HG02840 (cell line): Measurements from ENCODE around the gene FBXL14.

ENCODE experiments used
- ATAC-seq: cut with Tn5 transposase; IDR thresholded peaks from one replicate; pipeline ENCODE4 v1.9.1; 2021; ENCODE audit warnings: mild to moderate bottlenecking, moderate library complexity, moderate number of reproducible peaks; ENCODE audit not compliant: unreplicated experiment, low FRiP score

Gene FBXL14

GRCh38 chr12:1540690-1541089, 53.7 kb downstream of the FBXL14 start:
- no peak for ATAC-seq

- ATAC-seq: no peak
Observed at GRCh38 chr12:1539135-1539534, 55.2 kb downstream of the FBXL14 start.

GRCh38 chr12:1536817-1537216, 57.6 kb downstream of the FBXL14 start:
- ATAC-seq: no peak

GRCh38 chr12:1534748-1535147, 59.6 kb downstream of the FBXL14 start:
- ATAC-seq: no peak

- ATAC-seq: peak; percentile 41
Observed at GRCh38 chr12:1533602-1534304, 60.6 kb downstream of the FBXL14 start.

- ATAC-seq: peak; percentile 8
Observed at GRCh38 chr12:1533205-1533601, 61.2 kb downstream of the FBXL14 start.

GRCh38 chr12:1532375-1533165, 61.8 kb downstream of the FBXL14 start:
- no peak for ATAC-seq

- ATAC-seq: no peak
Observed at GRCh38 chr12:1531654-1532374, 62.6 kb downstream of the FBXL14 start.

- ATAC-seq: no peak
Observed at GRCh38 chr12:1531153-1531653, 63.2 kb downstream of the FBXL14 start.

- no peak for ATAC-seq
Observed at GRCh38 chr12:1530592-1531152, 63.7 kb downstream of the FBXL14 start.

- ATAC-seq: no peak
Observed at GRCh38 chr12:1529862-1530591, 64.4 kb downstream of the FBXL14 start.

GRCh38 chr12:1529228-1529861, 65.0 kb downstream of the FBXL14 start:
- ATAC-seq: no peak

GRCh38 chr12:1528791-1529190, 65.6 kb downstream of the FBXL14 start:
- no peak for ATAC-seq

- no peak for ATAC-seq
Observed at GRCh38 chr12:1527789-1528188, 66.6 kb downstream of the FBXL14 start.

- ATAC-seq: no peak
Observed at GRCh38 chr12:1525858-1526257, 68.5 kb downstream of the FBXL14 start.

GRCh38 chr12:1523558-1524050, 70.8 kb downstream of the FBXL14 start:
- ATAC-seq: no peak

- ATAC-seq: no peak
Observed at GRCh38 chr12:1523046-1523445, 71.3 kb downstream of the FBXL14 start.

GRCh38 chr12:1519642-1520041, 74.7 kb downstream of the FBXL14 start:
- ATAC-seq: no peak
